Upper lobe of left lung (tissue), 6 donors: ENCODE results near the gene PADI1. TPM values are rescaled to one million over a fixed set of nuclear protein-coding genes. Genes with fewer than 3 reads are reported as not detected.

ENCODE experiments used
- ATAC-seq, 2 donors: fragments of 200-7000 bp; cut with Tn5 transposase; one replicate each; pipeline ENCODE4 v1.9.1; 2022; ENCODE audit warnings: mild to moderate bottlenecking in 2 of 2, moderate library complexity in 2 of 2; ENCODE audit not compliant: low FRiP score in 2 of 2
- DNase-seq, 2 donors: peaks; one replicate each; pipeline ENCODE4 v3.0.0-alpha.2; 2019 to 2020
- H3K27ac ChIP-seq, 4 donors: fragments of 200-600 bp; sonication (generic); one replicate each; pipeline ENCODE4 v1.5.1; 2016 to 2019
- H3K27me3 ChIP-seq, 4 donors: fragments of 200-600 bp; sonication (generic); one replicate each; pipeline ENCODE4 v1.5.1; 2017 to 2019
- H3K36me3 ChIP-seq, 4 donors: fragments of 200-600 bp; sonication (generic); one replicate each; pipeline ENCODE4 v1.5.1; 2016 to 2019
- H3K4me1 ChIP-seq, 4 donors: fragments of 200-600 bp; sonication (generic); one replicate each; pipeline ENCODE4 v1.5.1; 2018 to 2019
- H3K4me3 ChIP-seq, 4 donors: fragments of 200-600 bp; sonication (generic); one replicate each; pipeline ENCODE4 v1.5.1; 2017 to 2019; ENCODE audit warnings: mild to moderate bottlenecking in 2 of 4, moderate library complexity in 1 of 4
- H3K9me3 ChIP-seq, 4 donors: fragments of 200-600 bp; sonication (generic); one replicate each; pipeline ENCODE4 v1.5.1; 2018 to 2019
- CTCF ChIP-seq, 6 experiments: fragments of 450-650 bp in 4 of 6; fragments of 200-600 bp in 2 of 6; sonication (generic) in 2 of 6; IDR thresholded peaks; one replicate each; pipeline ENCODE4 v1.5.1; 2016 to 2019; ENCODE audit warnings: antibody characterized with exemption in 6 of 6
- EP300 ChIP-seq, 4 donors: sonication (generic); formaldehyde crosslinking; IDR thresholded peaks; one replicate each; pipeline ENCODE4 v1.5.1; 2017; ENCODE audit warnings: antibody characterized with exemption in 4 of 4, control low read depth in 2 of 4
- POLR2A ChIP-seq, 4 donors: fragments of 450-650 bp; IDR thresholded peaks; one replicate each; pipeline ENCODE4 v1.5.1; 2016 to 2017; ENCODE audit warnings: antibody characterized with exemption in 4 of 4, mild to moderate bottlenecking in 2 of 4
- POLR2AphosphoS5 ChIP-seq, 2 donors: sonication (generic); formaldehyde crosslinking; IDR thresholded peaks; one replicate each; pipeline ENCODE4 v1.5.1; 2017; ENCODE audit warnings: antibody characterized with exemption in 2 of 2
- WGBS, 2 donors: methylation state at CpG; one replicate each; pipeline ENCODE4 v1.1.5; 2017 to 2018; 5-methylcytosine and 5-hydroxymethylcytosine counted together
- total RNA-seq, 6 donors: library from RNA; depleted of rRNA in 4 of 6; stranded (reverse); fragments of >200 nt in 4 of 6; gene quantifications; one replicate each; pipeline versions ENCODE4 v1.1.0 to v1.2.1, GENCODE V29; 2016 to 2021
- donor health status: DM: no; HTN: no; CAD: no; lungs with moderate emphysema.
- donor health status: DM: no; HTN: yes; CAD: no; lungs with severe emphysema.

PADI1 gene
- total RNA-seq, 6 donors from 2014 or later = not detected

GRCh38 chr1:17183388-17184160 is 21.4 kb upstream of the PADI1 start:
- ATAC-seq (peak in 1 of 2 donors; percentile 37), DNase-seq (no peak)
- H3K27ac ChIP-seq = no peak overlapping the region
- 87 to 93% methylated on average over 7 to 12 of the region's 12 CpGs for WGBS, 2 donors
- H3K27me3 ChIP-seq = no peaks in the 10 kb centered on the region
- no peak for TF ChIP-seq CTCF (IDR thresholded peaks at IDR 0.05)
- TF ChIP-seq POLR2A (IDR thresholded peaks at IDR 0.05) = no peak
- TF ChIP-seq EP300 (IDR thresholded peaks at IDR 0.05) = no peak
- no peak for TF ChIP-seq POLR2AphosphoS5 (IDR thresholded peaks at IDR 0.05)
- H3K4me3 ChIP-seq = no peak overlapping the region
- H3K4me1 ChIP-seq = no peaks in the 10 kb centered on the region
- H3K36me3 ChIP-seq = no peaks in the 10 kb centered on the region
- H3K9me3 ChIP-seq = peaks cover 0 to 3% (median 1%) of the 10 kb centered on the region in 4 donors

GRCh38 chr1:17184161-17184665 is 20.7 kb upstream of the PADI1 start:
- no peaks in the 10 kb centered on the region for H3K4me1 ChIP-seq
- TF ChIP-seq POLR2A (IDR thresholded peaks at IDR 0.05) = no peak
- TF ChIP-seq CTCF (IDR thresholded peaks at IDR 0.05) = no peak
- no peak for DNase-seq
- no peaks in the 10 kb centered on the region for H3K27me3 ChIP-seq
- no peak overlapping the region for H3K27ac ChIP-seq
- WGBS, 2 donors = 84% methylated on average over 4 to 7 of the region's 7 CpGs
- H3K4me3 ChIP-seq = no peak overlapping the region
- no peaks in the 10 kb centered on the region for H3K36me3 ChIP-seq
- peaks cover 0 to 9% (median 2%) of the 10 kb centered on the region in 4 donors for H3K9me3 ChIP-seq
- no peak for ATAC-seq

DNA sequence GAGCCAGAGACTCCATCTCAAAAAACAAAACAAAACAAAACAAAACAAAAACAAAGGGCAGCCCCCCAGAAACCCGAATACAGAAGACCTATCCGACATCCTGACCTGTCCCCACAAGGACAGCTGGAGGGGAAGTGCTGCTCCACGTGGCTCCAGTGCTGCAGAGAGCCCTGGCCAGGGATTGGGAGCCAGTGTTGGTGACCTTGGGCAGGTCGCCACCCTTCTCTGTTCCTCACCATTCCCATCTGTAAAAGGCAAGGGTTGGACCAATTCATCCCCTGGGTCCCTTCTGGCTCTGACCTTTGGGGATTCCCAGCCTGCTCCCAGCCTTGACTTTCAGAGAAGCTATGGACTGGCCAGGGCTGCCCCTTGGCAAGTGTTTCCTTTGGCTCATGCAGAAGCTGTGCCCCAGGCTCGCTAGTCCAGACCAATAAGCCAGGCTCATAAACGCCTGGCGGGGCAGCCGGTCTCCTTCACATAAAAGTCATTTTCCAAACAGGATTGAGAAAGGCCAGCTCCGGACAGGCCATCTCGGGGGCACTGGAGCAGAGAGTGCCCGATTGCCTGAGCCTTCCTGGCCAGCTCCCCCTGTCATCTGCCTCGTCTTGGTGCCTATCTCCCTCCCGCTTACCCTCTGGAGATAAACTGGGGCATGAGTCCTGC is 20.0 kb upstream of the PADI1 start:
- TF ChIP-seq POLR2A (IDR thresholded peaks at IDR 0.05) = no peak
- TF ChIP-seq EP300 (IDR thresholded peaks at IDR 0.05) = no peak
- no peak for TF ChIP-seq POLR2AphosphoS5 (IDR thresholded peaks at IDR 0.05)
- TF ChIP-seq CTCF (IDR thresholded peaks at IDR 0.05) = no peak

GRCh38 chr1:17185485-17185860 is 19.5 kb upstream of the PADI1 start:
- TF ChIP-seq POLR2AphosphoS5 (IDR thresholded peaks at IDR 0.05) (no peak), POLR2A (IDR thresholded peaks at IDR 0.05) (no peak)

More for the DNA sequence above, 20.0 kb upstream of the PADI1 start:
- no peaks in the 10 kb centered on the region for H3K36me3 ChIP-seq
- no peak for DNase-seq
- no peak overlapping the region for H3K27ac ChIP-seq
- no peak overlapping the region for H3K4me3 ChIP-seq
- no peaks in the 10 kb centered on the region for H3K27me3 ChIP-seq
- H3K9me3 ChIP-seq = peaks cover 0 to 9% (median 2%) of the 10 kb centered on the region in 4 donors
- ATAC-seq = no peak
- 70 to 82% methylated on average over 9 to 13 of the region's 13 CpGs for WGBS, 2 donors
- no peaks in the 10 kb centered on the region for H3K4me1 ChIP-seq

GRCh38 chr1:17186216-17186909 is 18.6 kb upstream of the PADI1 start:
- H3K27me3 ChIP-seq = no peaks in the 10 kb centered on the region
- ATAC-seq = no peak
- no peaks in the 10 kb centered on the region for H3K36me3 ChIP-seq
- no peak overlapping the region for H3K4me3 ChIP-seq
- no peak overlapping the region for H3K27ac ChIP-seq
- TF ChIP-seq POLR2A (IDR thresholded peaks at IDR 0.05) (no peak), POLR2AphosphoS5 (IDR thresholded peaks at IDR 0.05) (no peak), CTCF (IDR thresholded peaks at IDR 0.05) (no peak), EP300 (IDR thresholded peaks at IDR 0.05) (no peak)
- 47 to 68% methylated on average over 4 to 9 of the region's 9 CpGs for WGBS, 2 donors
- DNase-seq = no peak
- H3K9me3 ChIP-seq = peaks cover 0 to 9% (median 2%) of the 10 kb centered on the region in 4 donors
- no peaks in the 10 kb centered on the region for H3K4me1 ChIP-seq

More at GRCh38 chr1:17185485-17185860, 19.5 kb upstream of the PADI1 start:
- no peaks in the 10 kb centered on the region for H3K36me3 ChIP-seq
- H3K9me3 ChIP-seq = peaks cover 0 to 9% (median 2%) of the 10 kb centered on the region in 4 donors
- H3K27me3 ChIP-seq = no peaks in the 10 kb centered on the region
- H3K4me3 ChIP-seq = no peak overlapping the region
- no peaks in the 10 kb centered on the region for H3K4me1 ChIP-seq
- WGBS, 2 donors = 90 to 91% methylated on average over 2 to 3 of the region's 3 CpGs
- H3K27ac ChIP-seq = no peak overlapping the region
- ATAC-seq = no peak
- no peak for DNase-seq
